HCT116 (cell line): Measurements from ENCODE around the gene TMIE. TPM values are rescaled to one million over a fixed set of nuclear protein-coding genes. Genes with fewer than 3 reads are reported as not detected.

Experiments used
- ATAC-seq: fragments of 200-7000 bp; cut with Tn5 transposase; 2 replicates; pipeline ENCODE4 v1.9.1; 2020; ENCODE audit warnings: mild to moderate bottlenecking, moderate library complexity
- BruUV-seq: library from RNA; stranded (reverse); fragments of 400-500 nt; replicated peaks from 2 replicates; lab custom pipeline; 2021; lab: Mats Ljungman, UMichigan
- CTCF ChIA-PET: fragments of 300-600 bp; sonication (Branson Sonifier 250); formaldehyde crosslinking; loops from one replicate; lab custom pipeline; 2021; ENCODE audit warnings: antibody characterized with exemption; lab: Charles Lee
- POLR2A ChIA-PET: fragments of 300-600, 350-600 bp; sonication (Branson Sonifier 250); formaldehyde crosslinking; loops from one replicate; lab custom pipeline; 2021; ENCODE audit warnings: antibody characterized with exemption; lab: Charles Lee
- RAD21 ChIA-PET, 2 experiments: fragments of 300-600 bp; sonication (Branson Sonifier 250); formaldehyde crosslinking; loops; one replicate each; lab custom pipeline; 2023; ENCODE audit warnings: low total read pairs in 2 of 2; ENCODE audit not compliant: uncharacterized antibody in 2 of 2, unreplicated experiment in 2 of 2, low non-redundant PET in 1 of 2; lab: Charles Lee
- DNase-seq: peaks from one replicate; pipeline ENCODE4 v3.0.0-alpha.2; 2010; ENCODE audit warnings: low read depth, low spot score
- H2AFZ ChIP-seq: fragments of 200-600 bp; shearing (Covaris generic), sonication (generic); 2 replicates; pipeline ENCODE4 v1.6.1; 2017; ENCODE audit warnings: low read depth, mixed run types, mixed read lengths, antibody characterized with exemption, low read length; ENCODE audit not compliant: poor library complexity, severe bottlenecking
- H3K27ac ChIP-seq: 2 replicates; pipeline ENCODE4 v1.5.1; 2012; ENCODE audit warnings: low read depth, low read length
- H3K27me3 ChIP-seq: fragments of 200-600 bp; sonication (generic); 2 replicates; pipeline ENCODE4 v1.6.1; 2016; ENCODE audit warnings: mixed run types, low read length, mixed read lengths; ENCODE audit not compliant: insufficient read depth
- H3K36me3 ChIP-seq, 2 experiments: fragments of 200-500 bp in 1 of 2; fragments of 200-600 bp in 1 of 2; sonication (Bioruptor generic) in 1 of 2; sonication (generic) in 1 of 2; 2 replicates each; pipeline versions ENCODE4 v1.5.1 to v1.6.1; 2014 to 2016; ENCODE audit warnings: low read length in 2 of 2, inconsistent platforms in 1 of 2, mixed read lengths in 1 of 2, mixed run types in 1 of 2; ENCODE audit not compliant: insufficient read depth in 2 of 2, control insufficient read depth in 1 of 2
- H3K4me1 ChIP-seq, 2 experiments: fragments of 200-600 bp in 1 of 2; sonication (generic) in 1 of 2; 2 replicates each; pipeline versions ENCODE4 v1.5.1 to v1.6.1; 2012 to 2017; ENCODE audit warnings: low read length in 2 of 2, inconsistent platforms in 1 of 2, mild to moderate bottlenecking in 1 of 2, mixed read lengths in 1 of 2, mixed run types in 1 of 2, moderate library complexity in 1 of 2; ENCODE audit not compliant: insufficient read depth in 2 of 2, control insufficient read depth in 1 of 2
- H3K4me2 ChIP-seq: fragments of 200-600 bp; sonication (generic); 2 replicates; pipeline ENCODE4 v1.6.1; 2017; ENCODE audit warnings: mixed run types, low read length, mixed read lengths
- H3K4me3 ChIP-seq, 2 experiments: fragments of 200-600 bp in 1 of 2; sonication (generic) in 1 of 2; replicated peaks in 1 of 2; 2 replicates each; pipeline ENCODE4 v1.5.1; 2011 to 2016; ENCODE audit warnings: low read length in 2 of 2, control low read depth in 1 of 2, low read depth in 1 of 2, mild to moderate bottlenecking in 1 of 2, mixed read lengths in 1 of 2, mixed run types in 1 of 2
- H3K79me2 ChIP-seq: fragments of 200-600 bp; sonication (generic); 2 replicates; pipeline ENCODE4 v1.6.1; 2017; ENCODE audit warnings: mild to moderate bottlenecking, mixed run types, low read length, moderate library complexity, mixed read lengths; ENCODE audit not compliant: insufficient read depth
- H3K9ac ChIP-seq: fragments of 200-600 bp; sonication (generic); 2 replicates; pipeline ENCODE4 v1.6.1; 2016; ENCODE audit warnings: low read length, mixed read lengths
- H3K9me2 ChIP-seq: fragments of 200-600 bp; sonication (generic), shearing (Covaris generic); 2 replicates; pipeline ENCODE4 v1.6.1; 2017; ENCODE audit warnings: mixed run types, mild to moderate bottlenecking, moderate library complexity; ENCODE audit not compliant: insufficient read depth
- H3K9me3 ChIP-seq, 2 experiments: fragments of 200-500 bp in 1 of 2; fragments of 200-600 bp in 1 of 2; sonication (Bioruptor generic) in 1 of 2; sonication (generic) in 1 of 2; 2 replicates each; pipeline ENCODE4 v1.6.1; 2014 to 2017; ENCODE audit warnings: low read length in 2 of 2, mixed read lengths in 2 of 2, inconsistent platforms in 1 of 2, low read depth in 1 of 2, mild to moderate bottlenecking in 1 of 2, mixed run types in 1 of 2, moderate library complexity in 1 of 2; ENCODE audit not compliant: control insufficient read depth in 1 of 2, insufficient read depth in 1 of 2
- H4K20me1 ChIP-seq: fragments of 200-600 bp; sonication (generic), shearing (Covaris generic); 2 replicates; pipeline ENCODE4 v1.6.1; 2017; ENCODE audit warnings: mixed run types, mild to moderate bottlenecking, moderate library complexity; ENCODE audit not compliant: insufficient read depth
- CEBPB ChIP-seq: IDR thresholded peaks from 2 replicates; pipeline ENCODE4 v1.6.1; 2012; ENCODE audit warnings: low read depth
- CTCF ChIP-seq, 3 experiments: fragments of 200-600 bp in 1 of 3; sonication (generic) in 1 of 3; IDR thresholded peaks in 2 of 3; conservative IDR thresholded peaks in 1 of 3; 2 replicates each; pipeline ENCODE4 v1.5.1; 2012 to 2017; ENCODE audit warnings: low read depth in 2 of 3, low read length in 2 of 3, antibody characterized with exemption in 1 of 3, borderline replicate concordance in 1 of 3, control low read depth in 1 of 3, mild to moderate bottlenecking in 1 of 3, mixed read lengths in 1 of 3, mixed run types in 1 of 3, moderate library complexity in 1 of 3; ENCODE audit not compliant: insufficient read depth in 1 of 3
- EGR1 ChIP-seq: IDR thresholded peaks from 2 replicates; pipeline ENCODE4 v1.6.1; 2012; ENCODE audit warnings: low read depth
- ELF1 ChIP-seq: IDR thresholded peaks from 2 replicates; pipeline ENCODE4 v1.6.1; 2012; ENCODE audit warnings: low read depth, borderline replicate concordance
- EZH2phosphoT487 ChIP-seq: fragments of 200-600 bp; IDR thresholded peaks from 2 replicates; pipeline ENCODE4 v1.6.1; 2018; ENCODE audit warnings: antibody characterized with exemption, borderline replicate concordance
- FOSL1 ChIP-seq: IDR thresholded peaks from 2 replicates; pipeline ENCODE4 v1.6.1; 2012; ENCODE audit warnings: low read depth
- MAX ChIP-seq: IDR thresholded peaks from 2 replicates; pipeline ENCODE4 v1.6.1; 2012
- REST ChIP-seq: IDR thresholded peaks from 2 replicates; pipeline ENCODE4 v1.6.1; 2012; ENCODE audit warnings: low read depth
- SIN3A ChIP-seq: IDR thresholded peaks from 2 replicates; pipeline ENCODE4 v1.6.1; 2012; ENCODE audit warnings: low read depth
- SP1 ChIP-seq: IDR thresholded peaks from 2 replicates; pipeline ENCODE4 v1.6.1; 2012; ENCODE audit warnings: low read depth
- SRF ChIP-seq: IDR thresholded peaks from 2 replicates; pipeline ENCODE4 v1.6.1; 2012; ENCODE audit warnings: low read depth
- YY1 ChIP-seq: IDR thresholded peaks from 2 replicates; pipeline ENCODE4 v1.6.1; 2011; ENCODE audit warnings: low read length, low read depth, moderate library complexity, mild to moderate bottlenecking; ENCODE audit not compliant: insufficient replicate concordance; ENCODE audit errors: extremely low read depth
- ZBTB33 ChIP-seq: IDR thresholded peaks from 2 replicates; pipeline ENCODE4 v1.6.1; 2011; ENCODE audit warnings: mild to moderate bottlenecking, low read length, moderate library complexity; ENCODE audit not compliant: insufficient replicate concordance; ENCODE audit errors: extremely low read depth
- intact Hi-C: fragments of 100-400 bp; cut with micrococcal nuclease; formaldehyde crosslinking; loops from 2 replicates; pipeline ENCODE4 v1.10.0; 2022
- total RNA-seq: library from RNA; stranded (reverse); gene quantifications from one replicate; pipeline ENCODE4 v1.2.1, GENCODE V29; 2021; ENCODE audit not compliant: unreplicated experiment

TMIE gene
- total RNA-seq, 1 experiment from 2014 or later = 0.74 TPM

GRCh38 chr3:46690798-46691197, 10.4 kb upstream of the TMIE start:
- BruUV-seq = no TSS peak
- Histone ChIP-seq H3K4me2 (peak overlapping the region; percentile 97), H3K36me3 (no peaks in the 10 kb centered on the region), H4K20me1 (no peaks in the 10 kb centered on the region), H3K9me2 (no peaks in the 10 kb centered on the region), H3K27ac (peak overlapping the region; percentile 7; the same call in 1 of the 2 replicates), H3K4me3 (no peak overlapping the region), H3K27me3 (no peaks in the 10 kb centered on the region), H3K9me3 (no peaks in the 10 kb centered on the region), H3K9ac (peak overlapping the region; percentile 26), H2AFZ (no peak overlapping the region), H3K4me1 (peaks cover 31 to 59% of the 10 kb centered on the region in 2 experiments), H3K79me2 (no peaks in the 10 kb centered on the region)
- RAD21 ChIA-PET = no interaction called here
- TF ChIP-seq ZBTB33 = no peak
- TF ChIP-seq SIN3A = no peak
- TF ChIP-seq YY1 = no peak
- TF ChIP-seq FOSL1 = no peak
- no peak for TF ChIP-seq SP1
- no peak for TF ChIP-seq REST
- no peak for TF ChIP-seq CEBPB
- TF ChIP-seq ELF1 = no peak
- TF ChIP-seq EZH2phosphoT487 = no peak
- TF ChIP-seq SRF = no peak
- TF ChIP-seq EGR1 = no peak
- TF ChIP-seq CTCF (IDR thresholded peaks at IDR 0.05 in 2 of 3, conservative IDR thresholded peaks at IDR 0.05 in 1 of 3; ENCODE audit: borderline replicate concordance in 1 of 3, insufficient read depth in 1 of 3, low read depth in 2 of 3, low read length in 2 of 3) = no peak
- no peak for TF ChIP-seq MAX
- DNase-seq = no peak
- intact Hi-C loops = no loop called here
- POLR2A ChIA-PET = no interaction called here
- ATAC-seq = peak; percentile 28
- CTCF ChIA-PET = no interaction called here
